Breast epithelium (tissue), 4 donors: Measurements from ENCODE around the gene PEF1. TPM values are rescaled to one million over a fixed set of nuclear protein-coding genes. Genes with fewer than 3 reads are reported as not detected.

Experiments used
- DNase-seq, 2 donors: peaks; one replicate each; pipeline ENCODE4 v3.0.0-alpha.2; 2019; ENCODE audit warnings: low spot score in 2 of 2
- H3K27ac ChIP-seq, 2 donors: fragments of 200-600 bp; sonication (generic) in 1 of 2; one replicate each; pipeline ENCODE4 v1.5.1; 2016 to 2019; ENCODE audit warnings: mild to moderate bottlenecking in 1 of 2
- H3K27me3 ChIP-seq, 2 donors: fragments of 200-600 bp; sonication (generic) in 1 of 2; one replicate each; pipeline versions ENCODE4 v1.5.1 to v1.6.0; 2017 to 2019; ENCODE audit warnings: control low read depth in 1 of 2, mild to moderate bottlenecking in 1 of 2
- H3K36me3 ChIP-seq: fragments of 200-600 bp; one replicate; pipeline ENCODE4 v1.5.1; 2019
- H3K4me1 ChIP-seq, 2 donors: fragments of 200-600 bp; sonication (generic); one replicate each; pipeline ENCODE4 v1.5.1; 2016 to 2019; ENCODE audit warnings: control low read depth in 1 of 2
- H3K4me3 ChIP-seq, 3 donors: fragments of 200-600 bp; sonication (generic); 1 replicate in 2 of 3; 2 replicates in 1 of 3; pipeline ENCODE4 v1.5.1; 2016 to 2019; ENCODE audit warnings: mild to moderate bottlenecking in 3 of 3, moderate library complexity in 2 of 3
- H3K9me3 ChIP-seq, 2 donors: fragments of 200-600 bp; sonication (generic) in 1 of 2; one replicate each; pipeline ENCODE4 v1.5.1; 2016 to 2019; ENCODE audit warnings: control low read depth in 1 of 2
- POLR2A ChIP-seq: fragments of 450-650 bp; IDR thresholded peaks from one replicate; pipeline ENCODE4 v1.6.1; 2016; ENCODE audit warnings: antibody characterized with exemption, mild to moderate bottlenecking, moderate library complexity
- POLR2AphosphoS5 ChIP-seq, 3 donors: sonication (generic); formaldehyde crosslinking; IDR thresholded peaks; one replicate each; pipeline ENCODE4 v1.6.1; 2017; ENCODE audit warnings: antibody characterized with exemption in 3 of 3
- intact Hi-C: fragments of 100-400 bp; cut with DNase I; formaldehyde crosslinking; loops from one replicate; pipeline ENCODE4 v1.15.1; 2023; ENCODE audit warnings: low total_unique reads
- total RNA-seq, 3 donors: library from RNA; depleted of rRNA; stranded (reverse); fragments of >200 nt; gene quantifications; one replicate each; pipeline ENCODE4 v1.1.0, GENCODE V29; 2016
- TF ChIP-seq, protein P1 (sequence below), 3 donors: fragments of 450-650 bp; IDR thresholded peaks; one replicate each; pipeline ENCODE4 v1.5.1; 2016 to 2017; ENCODE audit warnings: antibody characterized with exemption in 3 of 3, mild to moderate bottlenecking in 3 of 3, moderate library complexity in 3 of 3

The PEF1 gene
- total RNA-seq, 3 donors from 2014 or later = 67.8 to 84.9 (median 70.1) TPM

DNA sequence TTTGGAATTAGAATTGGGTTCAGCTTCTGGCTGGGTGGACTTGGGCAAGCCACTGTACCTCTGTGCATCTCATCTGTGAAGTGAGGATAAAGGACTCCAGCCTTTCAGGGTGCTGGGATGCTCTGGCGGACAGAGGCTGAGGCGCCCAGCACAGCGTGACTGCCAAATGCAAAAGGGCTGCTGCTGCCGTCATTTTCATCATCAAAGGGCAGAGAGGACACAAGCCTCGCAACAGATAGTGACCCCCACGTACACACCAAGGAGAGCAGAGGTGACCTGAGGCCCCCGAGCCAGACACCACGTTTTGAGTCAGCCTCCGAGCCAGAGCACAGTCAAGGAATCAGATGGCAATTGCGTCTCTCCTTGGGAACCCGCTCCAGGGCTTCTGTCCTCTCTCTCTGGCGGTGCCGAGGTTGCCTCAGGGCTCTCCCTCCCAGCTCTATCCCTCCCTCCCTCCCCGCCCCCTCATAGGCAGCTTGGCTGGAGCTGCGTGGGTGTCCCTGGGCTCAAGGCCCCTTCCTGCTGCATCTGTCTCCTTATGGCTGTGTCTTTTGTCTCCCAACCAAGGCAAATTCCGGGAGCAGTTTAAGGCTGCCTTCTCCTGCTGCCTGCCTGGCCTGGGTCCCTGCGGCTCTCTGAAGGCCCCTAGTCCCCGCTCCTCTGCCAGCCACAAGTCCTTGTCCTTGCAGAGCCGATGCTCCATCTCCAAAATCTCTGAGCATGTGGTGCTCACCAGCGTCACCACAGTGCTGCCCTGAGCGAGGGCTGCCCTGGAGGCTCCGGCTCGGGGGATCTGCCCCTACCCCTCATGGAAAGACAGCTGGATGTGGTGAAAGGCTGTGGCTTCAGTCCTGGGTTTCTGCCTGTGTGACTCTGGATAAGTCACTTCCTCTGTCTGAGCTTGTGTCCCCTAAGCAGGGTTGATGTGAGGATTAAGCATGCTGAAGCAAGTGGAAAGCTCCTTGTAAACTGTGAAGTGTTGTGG is 18.2 kb downstream of the PEF1 start:
- Histone ChIP-seq H3K27ac (peak overlapping the region; percentile 80 to 91), H3K36me3 (no peaks in the 10 kb centered on the region), H3K9me3 (no peaks in the 10 kb centered on the region), H3K27me3 (no peaks in the 10 kb centered on the region), H3K4me3 (no peak overlapping the region), H3K4me1 (peaks cover 9 to 31% of the 10 kb centered on the region in 2 donors)
- no peak for DNase-seq
- intact Hi-C loops = no loop called here
- no peak for TF ChIP-seq POLR2A
- no peak for TF ChIP-seq POLR2AphosphoS5 (IDR thresholded peaks at IDR 0.05)
- TF ChIP-seq, protein P1, sequence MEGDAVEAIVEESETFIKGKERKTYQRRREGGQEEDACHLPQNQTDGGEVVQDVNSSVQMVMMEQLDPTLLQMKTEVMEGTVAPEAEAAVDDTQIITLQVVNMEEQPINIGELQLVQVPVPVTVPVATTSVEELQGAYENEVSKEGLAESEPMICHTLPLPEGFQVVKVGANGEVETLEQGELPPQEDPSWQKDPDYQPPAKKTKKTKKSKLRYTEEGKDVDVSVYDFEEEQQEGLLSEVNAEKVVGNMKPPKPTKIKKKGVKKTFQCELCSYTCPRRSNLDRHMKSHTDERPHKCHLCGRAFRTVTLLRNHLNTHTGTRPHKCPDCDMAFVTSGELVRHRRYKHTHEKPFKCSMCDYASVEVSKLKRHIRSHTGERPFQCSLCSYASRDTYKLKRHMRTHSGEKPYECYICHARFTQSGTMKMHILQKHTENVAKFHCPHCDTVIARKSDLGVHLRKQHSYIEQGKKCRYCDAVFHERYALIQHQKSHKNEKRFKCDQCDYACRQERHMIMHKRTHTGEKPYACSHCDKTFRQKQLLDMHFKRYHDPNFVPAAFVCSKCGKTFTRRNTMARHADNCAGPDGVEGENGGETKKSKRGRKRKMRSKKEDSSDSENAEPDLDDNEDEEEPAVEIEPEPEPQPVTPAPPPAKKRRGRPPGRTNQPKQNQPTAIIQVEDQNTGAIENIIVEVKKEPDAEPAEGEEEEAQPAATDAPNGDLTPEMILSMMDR (IDR thresholded peaks at IDR 0.05) = no peak

DNA sequence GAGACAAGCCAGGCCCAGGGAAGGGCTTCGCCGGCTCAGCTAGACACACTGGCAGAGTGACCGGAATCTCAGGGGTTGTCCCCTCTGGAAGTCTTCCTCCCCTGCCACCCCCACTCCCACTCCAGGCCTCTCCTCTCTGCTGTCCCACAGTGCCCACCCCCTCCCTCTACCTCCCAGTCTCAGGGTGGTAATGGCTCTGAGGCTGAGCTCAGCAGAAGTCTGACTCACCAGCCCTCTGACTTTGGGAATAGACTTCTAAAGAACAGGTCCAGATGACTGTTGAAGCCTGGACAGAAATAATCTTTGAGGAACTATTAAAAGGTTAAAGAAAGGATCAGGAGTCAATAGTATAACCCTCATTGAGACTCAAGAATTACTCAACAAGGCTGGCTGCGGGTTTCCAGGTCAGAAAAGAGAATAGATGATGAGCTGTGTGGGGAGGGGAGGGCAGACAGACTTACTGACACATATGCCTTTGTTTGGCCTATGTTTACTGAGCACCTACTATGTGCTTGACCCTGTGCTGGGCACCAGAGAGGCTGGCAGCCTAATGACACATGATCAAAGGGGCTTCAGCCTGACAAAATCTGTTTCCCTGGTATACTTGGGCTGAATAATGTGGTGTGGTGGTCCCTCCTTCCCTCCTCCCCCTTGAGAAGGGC is 19.0 kb downstream of the PEF1 start:
- peak overlapping the region in 1 of 2 donors; percentile 80 for H3K27ac ChIP-seq
- no peak overlapping the region for H3K4me3 ChIP-seq
- H3K9me3 ChIP-seq = no peaks in the 10 kb centered on the region
- H3K4me1 ChIP-seq = peaks cover 9 to 31% of the 10 kb centered on the region in 2 donors
- H3K27me3 ChIP-seq = no peaks in the 10 kb centered on the region
- no peak for DNase-seq
- TF ChIP-seq, protein P1 (IDR thresholded peaks at IDR 0.05) = no peak
- no peak for TF ChIP-seq POLR2AphosphoS5 (IDR thresholded peaks at IDR 0.05)
- no peak for TF ChIP-seq POLR2A
- intact Hi-C loops = no loop called here
- no peaks in the 10 kb centered on the region for H3K36me3 ChIP-seq

GRCh38 chr1:31624731-31625514 is 19.8 kb downstream of the PEF1 start:
- no peaks in the 10 kb centered on the region for H3K9me3 ChIP-seq
- H3K4me3 ChIP-seq = no peak overlapping the region
- DNase-seq = peak in 1 of 2 donors; percentile 15
- peaks cover 9 to 31% of the 10 kb centered on the region in 2 donors for H3K4me1 ChIP-seq
- no peaks in the 10 kb centered on the region for H3K27me3 ChIP-seq
- TF ChIP-seq, protein P1 (IDR thresholded peaks at IDR 0.05) = no peak
- TF ChIP-seq POLR2A = no peak
- TF ChIP-seq POLR2AphosphoS5 (IDR thresholded peaks at IDR 0.05) = no peak
- no peaks in the 10 kb centered on the region for H3K36me3 ChIP-seq
- H3K27ac ChIP-seq = no peak overlapping the region
- intact Hi-C loops = no loop called here

GRCh38 chr1:31624309-31624708 is 20.4 kb downstream of the PEF1 start:
- intact Hi-C loops = no loop called here
- peak in 1 of 2 donors; percentile 13 for DNase-seq
- H3K4me3 ChIP-seq = no peak overlapping the region
- no peaks in the 10 kb centered on the region for H3K9me3 ChIP-seq
- peaks cover 9 to 30% of the 10 kb centered on the region in 2 donors for H3K4me1 ChIP-seq
- no peaks in the 10 kb centered on the region for H3K36me3 ChIP-seq
- no peak overlapping the region for H3K27ac ChIP-seq
- no peaks in the 10 kb centered on the region for H3K27me3 ChIP-seq
- TF ChIP-seq POLR2AphosphoS5 (IDR thresholded peaks at IDR 0.05) = no peak
- TF ChIP-seq, protein P1 (IDR thresholded peaks at IDR 0.05) = no peak
- TF ChIP-seq POLR2A = no peak
